HL-60/S4 treated with phorbol 12-myristate 13-acetate at 8.2 ng/mL for 4 days and 3 days (cell line): Measurements from ENCODE around the gene NAT16.
"Not testable (repeated sequence)": the region's sequence is repeated elsewhere in the genome, so short reads cannot be mapped to it uniquely, and the experiment has no call there.

ENCODE experiments used
- in situ Hi-C: fragments of 300-500 bp; cut with MboI; formaldehyde crosslinking; loops from 2 replicates; pipeline ENCODE4 v1.15.0; 2022; ENCODE audit warnings: low sequenced_read_pairs

NAT16 gene

GRCh38 chr7:101129603-101130117, 50.4 kb downstream of the NAT16 start:
- in situ Hi-C loops, result no loop called here

- in situ Hi-C loops, result no loop called here
Measured at GRCh38 chr7:101128040-101128834, 51.9 kb downstream of the NAT16 start.

- in situ Hi-C loops, result no loop called here
Measured at GRCh38 chr7:101127460-101128039, 52.5 kb downstream of the NAT16 start.

- in situ Hi-C loops, result no loop called here
Measured at GRCh38 chr7:101126651-101127459, 53.2 kb downstream of the NAT16 start, which contains the start of gene SERPINE1. TSS of gene SERPINE1 (plus strand) at chr7:101127104. CDS start at chr7:101128394, 1,290 bp downstream.

DNA sequence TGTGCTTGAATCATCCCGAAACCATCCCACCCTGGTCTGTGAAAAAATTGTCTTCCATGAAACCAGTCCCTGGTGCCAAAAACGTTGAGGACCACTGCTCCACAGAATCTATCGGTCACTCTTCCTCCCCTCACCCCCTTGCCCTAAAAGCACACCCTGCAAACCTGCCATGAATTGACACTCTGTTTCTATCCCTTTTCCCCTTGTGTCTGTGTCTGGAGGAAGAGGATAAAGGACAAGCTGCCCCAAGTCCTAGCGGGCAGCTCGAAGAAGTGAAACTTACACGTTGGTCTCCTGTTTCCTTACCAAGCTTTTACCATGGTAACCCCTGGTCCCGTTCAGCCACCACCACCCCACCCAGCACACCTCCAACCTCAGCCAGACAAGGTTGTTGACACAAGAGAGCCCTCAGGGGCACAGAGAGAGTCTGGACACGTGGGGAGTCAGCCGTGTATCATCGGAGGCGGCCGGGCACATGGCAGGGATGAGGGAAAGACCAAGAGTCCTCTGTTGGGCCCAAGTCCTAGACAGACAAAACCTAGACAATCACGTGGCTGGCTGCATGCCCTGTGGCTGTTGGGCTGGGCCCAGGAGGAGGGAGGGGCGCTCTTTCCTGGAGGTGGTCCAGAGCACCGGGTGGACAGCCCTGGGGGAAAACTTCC, 54.0 kb downstream of the NAT16 start:
- in situ Hi-C loops, result no loop called here

DNA sequence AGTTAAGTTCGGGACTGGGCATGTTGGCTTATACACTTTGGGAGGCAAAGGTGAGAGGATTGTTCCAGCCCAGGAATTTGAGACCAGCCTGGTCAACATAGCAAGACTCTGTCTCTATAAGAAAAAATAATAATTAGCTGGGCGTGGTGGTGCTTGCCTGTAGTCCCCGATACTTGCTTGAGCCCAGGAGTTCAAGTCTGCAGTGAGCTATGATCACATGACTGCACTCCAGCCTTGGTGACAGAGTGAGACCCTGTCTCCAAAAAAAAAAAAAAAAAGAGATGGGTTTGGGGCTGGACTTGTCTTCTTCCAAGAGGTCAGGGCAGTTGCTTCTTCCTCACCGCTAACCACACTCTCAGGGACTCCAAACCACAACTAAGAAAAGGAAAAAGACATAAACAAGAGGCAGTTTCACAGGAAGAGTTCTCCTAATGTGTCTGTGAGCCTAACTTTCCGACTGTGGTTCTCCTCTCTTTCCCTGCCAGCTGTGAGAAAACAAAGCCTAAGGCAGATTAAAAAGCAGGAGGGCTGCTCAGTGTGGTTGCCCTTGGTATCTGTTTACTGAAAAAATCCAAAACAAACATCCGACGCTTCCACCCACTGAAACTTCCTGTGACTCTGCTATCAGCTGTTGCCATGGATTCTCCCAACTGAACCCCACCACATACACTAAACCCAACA, 55.6 kb downstream of the NAT16 start:
- in situ Hi-C loops, result no loop called here

DNA sequence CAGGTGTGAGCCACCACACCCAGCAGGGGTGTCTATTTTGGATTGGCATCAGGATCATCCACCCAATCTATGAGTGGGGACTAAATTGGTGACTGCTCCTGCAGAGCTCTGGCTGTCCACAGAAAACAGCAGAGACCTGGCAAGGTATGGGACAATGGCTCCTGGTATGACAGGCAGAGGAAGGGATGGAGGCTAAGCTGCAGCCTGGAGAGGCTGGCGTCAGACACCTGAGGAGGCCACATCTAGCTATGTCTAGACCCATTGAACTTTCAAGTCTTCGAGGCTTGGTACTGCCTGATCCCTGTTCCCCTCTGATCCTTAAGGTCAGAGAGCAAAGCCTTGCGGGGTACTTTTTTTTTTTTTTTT, 56.4 kb downstream of the NAT16 start:
- in situ Hi-C loops, result no loop called here

GRCh38 chr7:101122933-101123702, 57.0 kb downstream of the NAT16 start:
- in situ Hi-C loops, result no loop called here

DNA sequence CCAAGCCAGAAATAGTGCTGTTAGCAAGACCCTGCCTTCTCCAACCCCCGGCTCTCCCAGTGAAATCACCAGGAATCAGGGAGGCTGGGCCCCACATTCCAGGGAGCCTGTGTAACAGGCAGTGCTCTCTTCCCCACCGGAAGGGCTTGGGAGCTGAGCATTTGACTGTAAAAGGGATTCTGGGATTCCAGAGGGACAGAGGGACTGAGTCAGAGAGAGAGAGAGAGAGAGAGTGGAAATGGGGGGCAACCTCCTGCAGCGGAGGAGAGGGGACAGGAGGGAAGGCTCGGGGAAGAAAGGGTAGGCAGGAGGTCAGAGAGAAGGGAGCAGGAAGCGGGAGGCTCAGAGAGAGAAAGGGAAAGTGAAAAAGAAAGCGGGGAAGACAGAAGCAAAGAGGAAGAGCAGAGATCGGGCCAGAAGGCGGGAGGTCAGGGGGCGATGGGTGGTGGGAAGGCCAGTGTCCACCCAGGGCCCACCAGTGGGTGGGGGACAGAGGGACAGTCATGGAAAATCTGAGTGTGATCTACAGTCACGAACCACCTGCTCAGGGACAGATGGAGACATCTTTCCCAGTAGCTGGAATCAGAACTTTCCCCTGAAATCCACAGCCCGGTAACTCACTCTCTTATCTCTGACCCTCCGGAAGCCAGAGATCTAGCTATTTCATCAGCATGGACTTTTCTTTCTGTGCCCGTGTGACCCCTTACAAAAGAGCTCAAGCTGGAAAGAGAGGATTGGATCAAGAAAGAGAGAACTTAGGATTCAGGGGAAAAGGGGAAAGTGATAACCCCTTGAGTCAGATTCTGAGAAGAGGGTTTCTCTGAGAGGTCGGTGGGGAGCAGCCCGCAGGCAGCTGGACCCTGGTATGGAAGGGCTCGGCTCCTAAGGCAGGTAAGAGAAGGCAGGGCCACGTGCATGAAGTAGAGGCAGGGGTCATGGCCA, 57.8 kb downstream of the NAT16 start:
- in situ Hi-C loops, result no loop called here

- in situ Hi-C loops, result not testable (repeated sequence)
Measured at GRCh38 chr7:101121631-101121990, 58.5 kb downstream of the NAT16 start.
